DLD1 (cell line): ENCODE data around the gene PPP2R5C.

Experiments used
- in situ Hi-C: cut with HindIII; loops from 2 replicates; pipeline ENCODE4 v1.10.0; 2017; ENCODE audit warnings: low sequenced_read_pairs

Gene PPP2R5C

DNA sequence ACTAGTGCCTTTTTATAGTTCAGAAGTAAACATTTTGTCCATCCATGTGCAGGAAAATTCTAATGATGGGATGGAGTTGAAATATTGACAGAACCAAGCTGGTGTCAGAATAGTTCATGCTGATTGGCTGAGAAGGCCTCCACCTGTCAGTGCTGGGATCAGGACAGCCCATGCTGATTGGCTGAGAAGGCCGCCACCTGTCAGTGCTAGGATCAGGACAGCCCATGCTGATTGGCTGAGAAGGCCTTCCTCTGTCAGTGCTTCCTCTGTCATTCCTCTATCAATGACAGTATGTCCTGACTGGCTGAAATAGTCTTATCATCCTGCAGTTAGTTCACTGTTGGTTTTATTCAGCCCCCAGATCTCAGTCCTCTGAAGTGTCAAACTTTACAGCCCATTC is 95.7 kb downstream of the PPP2R5C start:
- in situ Hi-C loops, result no loop called here

DNA sequence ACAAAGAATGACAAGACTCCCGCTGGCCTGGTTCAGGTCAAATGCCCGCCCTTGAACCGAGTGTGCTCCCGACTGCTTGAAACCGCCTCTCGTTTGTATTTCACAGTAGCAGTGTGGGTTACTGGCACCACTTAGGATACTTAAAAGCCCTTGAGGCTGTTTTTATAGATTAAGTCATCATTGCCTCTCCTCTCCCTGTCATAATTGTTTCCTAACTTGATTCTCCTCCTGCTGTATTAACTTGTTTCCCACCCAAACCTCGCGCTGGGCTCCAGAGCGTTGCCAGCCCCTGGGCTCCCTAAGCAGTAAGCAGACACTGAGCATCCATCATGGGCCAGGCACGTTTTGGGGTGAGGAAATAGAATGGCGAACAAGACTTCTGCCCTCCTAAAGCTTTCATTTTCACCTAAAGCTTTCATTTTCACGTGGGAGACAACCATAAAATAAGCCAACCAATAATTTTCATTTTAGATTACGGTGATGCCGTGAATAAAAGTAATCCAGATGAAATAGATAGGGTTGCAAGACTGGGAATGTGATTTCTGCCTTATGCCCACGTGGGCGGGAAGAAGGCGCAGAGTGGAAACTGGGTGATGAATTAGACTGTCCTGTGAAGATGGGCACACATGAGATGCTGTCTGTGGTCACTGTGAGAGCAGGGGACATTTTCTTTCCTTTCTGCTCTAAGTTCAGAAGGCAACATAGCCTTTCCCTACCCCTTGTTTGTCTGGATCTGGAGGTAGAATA is 97.5 kb downstream of the PPP2R5C start:
- in situ Hi-C loops, result no loop called here

DNA sequence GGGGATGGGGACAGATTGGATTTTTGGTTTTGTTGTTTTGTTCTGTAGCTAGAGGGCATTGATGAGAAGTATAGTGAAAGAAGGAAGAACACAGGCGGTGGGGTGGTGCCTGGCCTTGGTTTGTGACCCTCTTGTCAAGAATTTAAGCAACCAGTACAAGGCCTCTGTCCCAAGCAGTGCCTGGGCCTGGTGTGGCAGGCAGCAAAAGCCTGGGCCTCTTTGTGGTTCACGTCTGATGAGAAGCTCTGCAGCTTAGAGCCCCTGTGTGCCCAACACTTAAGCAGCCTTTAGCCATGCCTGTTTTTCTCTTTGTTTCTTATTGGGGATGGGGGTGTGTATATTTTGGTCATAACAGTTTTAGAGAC is 98.0 kb downstream of the PPP2R5C start:
- in situ Hi-C loops, result no loop called here

DNA sequence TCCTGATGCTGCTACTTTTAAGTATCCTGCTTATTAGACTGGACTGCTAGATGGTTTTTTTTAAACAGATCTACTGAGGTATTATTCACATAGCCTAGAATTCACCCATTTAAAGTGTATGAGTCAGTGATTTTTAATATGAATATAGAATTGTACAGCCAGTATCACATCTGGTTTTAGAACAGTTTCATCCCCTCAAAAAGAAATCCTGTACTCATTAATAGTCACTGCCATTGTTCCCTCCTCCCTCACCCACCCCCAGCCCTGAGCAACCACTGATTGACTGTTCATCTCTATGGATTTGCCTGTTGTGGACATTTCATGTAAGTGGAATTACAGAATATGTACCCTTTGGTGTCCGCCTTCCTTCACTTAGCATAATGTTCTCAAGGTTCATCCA is 98.4 kb downstream of the PPP2R5C start:
- in situ Hi-C loops, result no loop called here

DNA sequence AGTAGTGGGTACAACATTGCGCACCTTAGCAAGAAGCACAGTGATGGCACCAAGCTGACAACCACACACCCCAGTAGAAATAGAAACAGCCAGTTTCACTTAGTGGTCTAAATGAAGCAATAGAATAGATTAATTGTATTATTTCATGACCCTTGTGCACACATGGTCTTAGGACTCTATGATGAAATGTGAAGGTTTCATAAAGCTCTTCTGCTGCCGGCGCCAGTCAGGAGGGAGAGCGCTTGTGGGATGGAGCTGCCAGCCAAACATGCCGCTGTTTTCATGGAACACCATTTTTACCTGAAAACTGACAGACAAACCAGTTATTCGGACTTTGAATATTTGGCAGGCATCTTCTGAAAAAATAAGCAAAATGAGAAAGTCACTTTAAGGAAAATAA is 100.0 kb downstream of the PPP2R5C start:
- in situ Hi-C loops, result no loop called here

DNA sequence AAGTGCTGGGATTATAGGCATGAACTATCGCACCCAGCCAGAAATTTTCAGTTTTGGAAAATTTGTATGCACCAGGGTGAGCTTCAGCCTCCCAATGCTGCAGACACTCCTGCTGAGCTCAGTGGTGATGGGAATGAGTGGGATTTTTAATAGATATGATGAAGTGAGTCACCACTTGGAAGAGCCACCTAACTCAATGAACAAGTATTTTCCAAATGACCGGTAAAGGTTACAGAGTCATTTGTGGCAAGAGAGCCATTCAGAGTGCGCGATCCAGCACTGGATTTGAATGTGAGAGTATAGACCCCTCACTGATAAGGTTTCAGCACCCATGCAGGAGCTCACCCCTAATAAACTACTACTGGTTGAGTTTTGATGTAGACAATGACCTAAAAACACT is 100.7 kb downstream of the PPP2R5C start:
- in situ Hi-C loops, result no loop called here

DNA sequence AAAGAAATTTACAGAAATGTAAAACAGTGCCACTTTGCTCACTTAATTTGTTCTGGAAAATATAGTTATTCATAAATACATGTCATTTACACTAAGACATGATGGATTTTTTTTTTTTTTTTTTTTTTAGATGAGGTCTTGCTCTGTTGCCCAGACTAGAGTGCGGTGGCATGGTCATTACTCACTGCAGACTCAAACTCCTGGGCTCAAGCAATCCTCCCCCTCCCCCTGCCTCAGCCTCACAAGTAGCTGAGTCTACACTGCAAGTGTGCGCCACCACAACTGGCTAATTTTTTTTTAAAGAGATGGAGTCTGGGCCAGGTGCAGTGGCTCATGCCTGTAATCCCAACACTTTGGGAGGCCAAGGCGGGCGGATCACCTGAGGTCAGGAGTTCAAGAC is 101.2 kb downstream of the PPP2R5C start:
- in situ Hi-C loops, result no loop called here

DNA sequence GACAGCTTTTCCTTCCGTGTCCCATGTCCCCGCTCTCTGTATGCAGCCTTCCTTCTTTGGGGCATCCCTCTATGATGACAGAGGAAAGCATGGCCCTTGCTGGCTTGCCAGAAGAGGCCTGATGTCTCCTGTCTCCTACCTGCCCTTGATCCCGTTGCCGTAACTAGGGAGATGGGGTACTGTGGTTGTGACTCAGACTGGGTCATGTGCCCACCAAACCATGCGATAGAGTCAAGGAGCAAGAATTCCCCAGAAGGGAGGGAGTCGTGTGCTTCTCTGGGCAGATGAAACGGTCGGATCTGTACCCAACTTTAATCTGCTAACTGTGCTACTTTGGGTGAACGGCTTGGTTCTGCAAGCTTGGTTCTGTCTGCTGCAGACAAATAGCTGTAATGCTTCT is 103.8 kb downstream of the PPP2R5C start:
- in situ Hi-C loops, result no loop called here

DNA sequence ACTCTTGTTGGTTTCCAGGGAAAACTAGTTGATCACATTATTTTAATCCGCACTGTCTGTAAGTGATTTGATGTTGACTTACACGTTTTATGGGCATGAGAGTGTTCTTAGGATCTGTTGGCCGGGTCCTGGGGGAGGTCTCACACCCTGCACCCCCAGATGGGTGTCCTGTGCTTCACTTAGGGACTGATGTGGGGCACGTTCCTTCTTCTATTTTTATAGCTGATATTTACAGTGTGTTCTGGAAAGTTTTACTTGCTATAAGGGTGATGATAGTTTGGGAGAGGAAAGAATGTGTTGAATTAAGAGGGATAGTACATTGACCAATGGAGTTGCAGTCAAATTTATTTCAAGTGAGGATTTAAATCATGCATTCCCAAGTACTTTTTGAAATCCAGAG is 106.3 kb downstream of the PPP2R5C start:
- in situ Hi-C loops, result no loop called here

DNA sequence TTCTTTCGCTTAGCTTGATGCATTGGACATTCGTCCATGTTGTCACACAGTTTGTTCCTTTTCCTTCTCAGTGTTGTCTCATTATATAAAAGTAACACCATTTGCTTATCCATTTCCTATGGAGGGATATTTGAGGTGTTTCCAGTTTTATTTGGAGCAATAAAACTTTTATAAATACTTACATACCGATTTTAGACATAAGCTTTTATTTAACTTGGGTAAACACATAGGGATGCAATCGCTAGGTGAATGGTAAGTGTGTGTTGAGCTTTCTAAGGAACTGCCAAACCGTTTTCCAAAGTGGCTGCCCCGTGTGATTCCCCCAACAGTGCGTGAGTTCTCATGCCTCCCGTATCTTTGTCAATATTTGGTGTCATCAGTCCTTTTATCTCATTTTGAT is 107.7 kb downstream of the PPP2R5C start:
- in situ Hi-C loops, result no loop called here

DNA sequence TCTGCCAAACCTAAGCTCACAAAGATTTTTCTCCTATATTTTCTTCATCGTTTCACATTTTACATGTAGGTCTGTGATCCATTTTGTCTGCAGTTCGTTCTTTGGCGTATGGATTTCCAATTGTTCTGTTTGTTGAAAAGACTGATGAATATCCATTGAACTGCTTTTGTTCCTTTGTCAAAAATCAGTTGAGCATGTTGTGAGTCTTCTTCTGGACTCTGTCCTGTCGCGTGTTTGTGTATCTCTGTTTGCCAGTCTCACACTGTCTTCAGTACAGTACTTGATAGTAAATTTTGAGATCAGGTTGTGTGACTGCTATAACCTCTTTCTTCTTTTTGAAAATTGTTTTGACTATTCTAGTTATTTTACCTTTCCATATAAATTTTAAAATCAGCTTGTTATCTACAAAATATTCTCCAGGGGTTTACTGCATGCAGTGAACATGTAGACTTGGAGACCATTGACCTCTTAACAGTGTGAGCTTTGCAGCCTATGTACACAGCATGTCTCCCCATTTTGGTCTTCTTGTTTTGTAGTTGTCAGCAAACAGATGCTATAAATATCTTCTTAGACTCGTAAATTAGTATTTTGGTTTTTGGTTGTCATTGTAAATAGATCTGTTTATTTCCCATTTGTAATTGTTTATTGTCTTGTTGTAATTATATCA is 108.9 kb downstream of the PPP2R5C start:
- in situ Hi-C loops, result no loop called here

DNA sequence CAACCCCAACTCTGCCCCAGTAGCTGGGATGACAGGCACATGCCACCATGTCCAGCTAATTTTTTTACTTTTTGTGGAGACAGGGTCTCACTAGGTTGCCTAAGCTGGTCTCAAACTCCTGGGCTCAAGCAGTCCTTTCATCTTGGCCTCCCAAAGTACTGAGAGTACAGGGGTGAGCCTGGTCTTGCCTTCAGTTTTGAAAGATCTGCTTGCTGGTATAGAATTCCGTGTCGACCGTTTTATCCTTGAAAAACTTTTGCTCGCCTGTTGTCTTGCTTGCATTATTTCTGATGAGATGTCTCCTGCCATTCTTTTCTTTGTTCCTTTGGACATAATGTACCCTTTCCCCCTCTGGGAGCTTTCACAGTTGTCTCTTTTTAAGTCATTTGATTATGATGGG is 110.8 kb downstream of the PPP2R5C start:
- in situ Hi-C loops, result no loop called here

DNA sequence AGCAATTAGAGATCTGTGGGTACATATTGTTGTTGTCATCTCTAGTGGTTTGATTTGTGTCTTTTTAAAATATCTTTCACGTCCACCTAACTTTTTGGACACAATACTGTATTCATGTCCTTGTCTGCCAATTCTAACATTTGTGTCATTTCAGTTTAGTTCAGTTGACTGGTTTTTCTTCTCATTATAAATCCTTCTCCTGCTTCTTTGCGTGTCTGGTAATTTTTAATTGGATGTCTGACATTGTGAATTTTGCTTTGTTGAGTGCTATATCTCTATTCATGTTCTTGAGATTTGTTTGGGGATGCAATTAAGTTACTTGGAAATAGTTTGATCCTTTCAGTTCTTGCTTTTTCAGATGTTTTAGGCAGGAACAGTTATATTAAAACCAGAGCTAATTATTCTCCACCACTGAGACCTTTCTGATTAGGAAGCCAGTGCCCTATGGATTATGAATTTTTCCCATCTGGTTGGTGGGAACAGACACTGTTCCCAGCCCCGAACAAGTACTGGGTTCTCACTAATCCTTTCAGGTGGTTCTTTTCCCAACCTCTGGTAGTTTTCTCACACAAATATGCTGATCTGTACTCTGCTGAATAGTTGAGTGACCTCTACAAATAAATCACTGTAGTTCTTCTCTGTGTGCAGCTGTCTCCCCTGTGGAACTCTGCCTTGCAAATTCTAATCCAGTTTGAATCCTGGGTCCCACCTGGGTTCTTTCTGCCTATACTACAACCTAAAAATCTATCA is 111.7 kb downstream of the PPP2R5C start:
- in situ Hi-C loops, result no loop called here

DNA sequence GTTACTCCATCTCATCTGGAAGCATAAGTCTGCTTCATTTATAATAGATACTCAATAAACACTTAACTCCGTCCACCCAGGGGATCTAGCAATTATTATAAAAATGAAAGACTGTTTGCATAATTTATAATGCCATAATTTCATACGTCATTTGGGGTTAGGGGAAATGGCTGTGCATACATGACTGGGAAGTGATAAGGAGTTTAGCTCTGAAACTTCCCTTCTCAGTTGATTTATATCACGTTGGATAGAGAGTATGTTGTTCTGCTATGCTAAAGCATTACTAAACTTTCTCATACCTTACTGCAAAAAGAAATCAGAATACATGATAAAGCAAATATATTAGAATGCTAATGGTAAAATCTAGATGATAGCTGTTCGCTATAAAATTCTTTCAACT is 112.5 kb downstream of the PPP2R5C start:
- in situ Hi-C loops, result no loop called here

DNA sequence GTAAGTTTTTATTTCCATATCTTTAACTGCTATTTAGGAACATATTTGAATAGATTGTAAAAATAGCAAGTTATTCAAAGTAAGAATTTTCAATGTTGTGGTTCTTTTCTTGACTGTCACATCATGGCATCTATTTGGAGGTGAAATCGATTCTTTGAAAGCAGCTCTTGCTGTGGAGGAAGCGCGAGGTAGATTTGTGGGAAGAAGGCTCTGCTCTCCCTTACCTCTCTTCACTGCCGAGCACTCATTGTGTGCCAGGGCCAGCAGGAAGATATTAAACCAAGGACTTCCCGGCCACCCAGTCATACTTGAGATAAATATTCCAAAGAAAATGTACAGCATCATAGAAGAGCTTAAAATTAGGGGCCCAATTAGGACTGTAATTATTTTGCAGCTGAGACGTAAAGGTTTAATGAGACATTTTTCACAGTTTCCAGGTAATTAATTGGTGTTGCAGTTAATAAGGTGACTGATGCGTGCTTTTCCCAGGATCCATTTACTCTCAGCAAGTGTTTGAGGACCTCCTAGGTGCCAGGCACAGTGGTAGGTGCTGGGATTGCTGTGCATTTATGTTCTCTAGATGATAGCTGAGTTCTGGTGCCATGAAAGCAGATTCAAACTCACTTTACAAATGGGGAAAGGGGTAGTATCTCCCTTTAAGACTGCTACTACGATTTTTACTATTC is 113.7 kb downstream of the PPP2R5C start:
- in situ Hi-C loops, result no loop called here

DNA sequence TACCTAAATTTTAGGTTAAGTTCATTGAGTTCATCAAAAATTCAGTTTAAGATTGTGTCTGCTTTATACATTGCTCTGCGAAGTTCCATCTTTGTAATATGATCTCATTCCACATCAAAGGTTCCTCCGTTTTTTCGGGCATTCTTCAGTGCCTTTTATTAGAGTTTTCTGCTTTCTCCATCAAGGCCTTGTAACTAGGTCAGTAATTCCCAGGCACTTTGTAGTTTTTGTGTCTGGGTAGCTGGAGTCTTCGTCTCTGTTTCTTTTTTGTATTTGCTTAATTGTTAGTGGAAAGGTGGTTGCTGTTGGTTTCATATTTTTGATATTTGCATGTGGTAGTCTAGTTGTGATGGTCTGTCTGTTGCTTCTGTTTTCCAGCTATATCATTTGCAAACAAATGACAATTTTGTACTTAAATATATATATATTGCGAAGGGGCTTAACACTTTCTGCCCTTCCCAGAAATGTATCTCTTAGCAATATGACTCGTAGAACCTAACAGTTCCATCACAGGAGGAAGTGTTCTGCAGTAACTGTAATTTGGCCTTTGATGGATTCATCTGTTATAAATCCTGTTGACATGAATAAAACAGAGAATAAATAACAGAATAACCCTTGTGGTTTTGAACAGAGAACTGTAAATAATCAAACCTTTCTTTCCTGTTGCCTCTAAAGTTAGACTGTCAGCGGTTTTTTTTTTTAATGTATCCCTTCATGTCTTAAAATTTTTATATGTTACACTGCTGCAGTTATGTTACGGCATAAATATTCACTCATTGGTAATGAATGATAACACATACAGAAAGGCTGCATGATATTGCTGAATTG is 114.4 kb downstream of the PPP2R5C start:
- in situ Hi-C loops, result no loop called here

DNA sequence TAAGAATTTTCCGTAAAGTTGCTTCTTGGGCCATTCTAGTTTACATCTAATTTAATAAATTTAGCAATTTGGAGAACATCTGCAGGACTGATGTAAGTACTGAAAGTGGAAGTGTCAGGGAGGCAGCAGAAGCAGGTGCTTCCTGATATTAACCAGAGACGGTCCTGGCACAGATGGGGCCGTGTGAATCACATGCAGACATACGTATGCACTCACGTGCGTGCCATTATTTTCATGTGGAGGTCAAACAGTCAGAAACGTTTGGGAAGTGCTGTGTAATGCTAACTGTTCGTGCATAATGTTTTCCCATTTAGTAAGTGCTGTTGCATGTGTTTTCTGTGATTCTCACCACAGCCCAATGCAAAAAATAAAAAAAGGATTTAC is 115.0 kb downstream of the PPP2R5C start:
- in situ Hi-C loops, result no loop called here

DNA sequence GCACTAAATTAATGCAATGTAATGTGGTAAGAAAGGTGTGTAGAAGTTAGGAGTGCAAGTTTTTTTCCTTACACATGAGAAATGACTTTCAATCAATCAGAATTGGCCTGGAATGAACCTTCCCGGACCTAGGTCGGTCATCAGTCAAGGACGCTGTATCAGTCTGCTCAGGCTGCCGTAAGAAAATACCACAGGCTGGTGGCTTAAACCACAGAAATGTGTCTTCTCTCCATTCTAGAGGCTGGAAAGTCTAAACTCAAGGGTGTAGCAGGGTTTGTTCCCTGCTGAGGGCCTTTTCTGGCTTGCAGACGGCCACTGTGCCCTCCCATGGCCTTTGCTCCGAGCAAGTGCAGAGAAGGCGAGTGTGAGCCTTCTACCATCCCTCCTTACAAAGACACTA is 116.3 kb downstream of the PPP2R5C start:
- in situ Hi-C loops, result no loop called here

DNA sequence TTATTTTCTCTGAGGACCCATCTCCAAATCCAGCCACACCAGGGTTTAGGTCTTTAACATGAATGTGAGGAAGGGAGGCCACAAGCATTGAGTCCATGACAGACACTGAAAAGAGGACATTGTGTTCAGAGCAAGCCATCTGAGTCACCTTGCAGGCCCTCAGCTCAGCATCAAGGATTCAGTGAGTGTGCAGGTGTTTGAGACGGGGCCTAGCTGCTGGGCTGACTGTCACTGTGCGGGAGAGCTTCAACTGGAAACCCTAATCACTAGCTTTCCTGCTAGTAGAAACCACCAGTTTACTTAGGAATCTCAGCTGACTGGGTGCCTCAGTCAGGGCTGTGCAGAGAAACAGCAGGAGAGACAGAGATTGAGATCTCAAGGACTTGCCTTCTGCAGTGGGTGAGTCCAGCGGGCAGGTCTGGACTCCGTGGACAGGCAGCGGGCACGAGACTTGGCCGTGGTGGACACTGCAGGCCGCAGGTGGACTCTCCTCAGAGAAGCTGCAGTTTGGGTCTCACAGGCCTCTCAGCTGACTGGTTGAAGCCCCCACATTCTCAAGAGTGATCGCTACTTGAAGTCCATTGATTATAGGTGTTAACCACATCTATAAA is 116.8 kb downstream of the PPP2R5C start:
- in situ Hi-C loops, result no loop called here

DNA sequence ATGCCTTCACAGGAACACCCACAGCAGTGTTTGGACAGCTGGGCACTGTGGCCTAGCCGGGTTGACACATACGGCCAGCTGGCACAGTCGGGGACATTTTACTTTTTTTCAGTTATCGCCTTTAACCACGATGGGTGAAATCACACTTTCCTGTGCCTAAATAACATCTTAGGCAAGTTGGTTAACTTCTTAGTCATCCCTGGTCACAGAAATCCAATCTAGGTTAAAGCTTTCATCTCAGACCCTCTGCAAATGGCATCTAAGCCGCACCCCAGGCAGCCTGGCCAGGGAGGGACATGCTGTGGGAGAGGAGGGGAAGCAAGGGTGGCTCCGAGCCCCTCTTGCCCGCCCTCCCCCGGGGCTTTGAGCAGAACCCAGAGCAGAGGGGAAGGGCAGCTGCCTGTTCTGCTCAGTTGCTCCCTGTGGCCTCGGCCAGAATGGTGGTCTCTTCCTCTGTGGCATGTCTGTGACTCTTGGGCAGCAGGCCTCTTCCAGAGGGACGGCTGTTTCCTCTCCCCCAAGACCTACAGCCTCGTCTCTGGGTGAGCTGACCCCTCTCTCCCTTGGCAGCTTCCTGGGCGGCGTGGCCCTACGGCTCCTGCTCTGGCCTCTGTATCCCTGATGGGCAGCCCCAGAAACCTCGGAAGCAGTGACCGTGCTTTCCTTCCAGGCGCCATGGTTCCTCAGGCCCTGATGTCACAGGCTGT is 117.5 kb downstream of the PPP2R5C start:
- in situ Hi-C loops, result no loop called here
